A549 (cell line): ENCODE results near the gene ARHGAP44. TPM values are rescaled to one million over a fixed set of nuclear protein-coding genes. Genes with fewer than 3 reads are reported as not detected.

Experiments used
- ATAC-seq, 2 experiments: fragments of 200-7000 bp in 1 of 2; fragments of >200 bp in 1 of 2; cut with Nextera tagmentation in 1 of 2; cut with Tn5 transposase in 1 of 2; 3 replicates each; pipeline versions ENCODE4 v1.8.0 to v1.9.1; 2018 to 2020; ENCODE audit warnings: mild to moderate bottlenecking in 1 of 2, moderate library complexity in 1 of 2
- CTCF ChIA-PET: fragments of 300-600 bp; sonication (Branson Sonifier 250); formaldehyde crosslinking; extraction: SDS; loops from one replicate; lab custom pipeline; 2021; ENCODE audit warnings: antibody characterized with exemption, inconsistent platforms; lab: Yijun Ruan, JAX
- POLR2A ChIA-PET: fragments of 350-600 bp; formaldehyde crosslinking; extraction: SDS; loops from one replicate; lab custom pipeline; 2021; ENCODE audit warnings: antibody characterized with exemption, inconsistent platforms; lab: Yijun Ruan, JAX
- DNase-seq, 2 experiments: peaks; one replicate each; pipeline versions ENCODE4 v3.0.0 to v3.0.0-alpha.2; 2011 to 2016; ENCODE audit warnings: low read depth in 1 of 2, low spot score in 1 of 2
- FAIRE-seq: peaks from 2 replicates; lab custom pipeline; 2011; peaks lifted over from hg19 to GRCh38; lab: Jason Lieb, UNC
- H3K27ac ChIP-seq, 2 experiments: fragments of >200 bp; sonication (Bioruptor Twin); formaldehyde crosslinking; 3 replicates each; pipeline ENCODE4 v1.5.1; 2016 to 2017
- H3K4me1 ChIP-seq: fragments of >200 bp; sonication (Bioruptor Twin); formaldehyde crosslinking; 3 replicates; pipeline ENCODE4 v1.6.1; 2016
- H3K4me2 ChIP-seq: fragments of >200 bp; sonication (Bioruptor Twin); formaldehyde crosslinking; 3 replicates; pipeline ENCODE4 v1.6.1; 2016
- H3K4me3 ChIP-seq: fragments of >200 bp; sonication (Bioruptor Twin); formaldehyde crosslinking; 3 replicates; pipeline ENCODE4 v1.5.1; 2016
- H3K9me3 ChIP-seq: fragments of >200 bp; sonication (Bioruptor Twin); formaldehyde crosslinking; 3 replicates; pipeline ENCODE4 v1.6.1; 2016
- CBX8 ChIP-seq: fragments of 200-600 bp; sonication (generic); IDR thresholded peaks from 2 replicates; pipeline ENCODE4 v1.6.1; 2016
- GATA3 ChIP-seq: IDR thresholded peaks from 2 replicates; pipeline ENCODE4 v1.6.1; 2012; ENCODE audit warnings: borderline replicate concordance
- HOXB13 ChIP-seq: fragments of 250-450 bp; sonication (Bioruptor Pico); IDR thresholded peaks from 2 replicates; pipeline ENCODE4 v1.5.0; 2020; ENCODE audit warnings: low read depth, mild to moderate bottlenecking, moderate library complexity
- MAZ ChIP-seq: fragments of 150-350 bp; IDR thresholded peaks from 2 replicates; pipeline ENCODE4 v1.6.1; 2014; ENCODE audit warnings: antibody characterized with exemption, low read depth, low read length, borderline replicate concordance
- NFE2L2 ChIP-seq: fragments of 150-350 bp; conservative IDR thresholded peaks from 2 replicates; pipeline ENCODE4 v1.6.1; 2014; ENCODE audit warnings: low read length
- NR3C1 ChIP-seq: fragments of >200 bp; sonication (Bioruptor Twin); formaldehyde crosslinking; IDR thresholded peaks from 3 replicates; pipeline ENCODE4 v1.6.1; 2017
- POLR2AphosphoS2 ChIP-seq: conservative IDR thresholded peaks from 2 replicates; pipeline ENCODE4 v1.6.1; 2012; ENCODE audit warnings: low read length, improper control_type of control experiment, inconsistent platforms
- RAD21 ChIP-seq, 2 experiments: fragments of >200 bp in 1 of 2; sonication (Bioruptor Twin) in 1 of 2; formaldehyde crosslinking in 1 of 2; IDR thresholded peaks in 1 of 2; conservative IDR thresholded peaks in 1 of 2; 2 replicates in 1 of 2; 3 replicates in 1 of 2; pipeline ENCODE4 v1.6.1; 2012 to 2018; ENCODE audit warnings: inconsistent platforms in 1 of 2
- SMC3 ChIP-seq: fragments of >200 bp; sonication (Bioruptor Twin); formaldehyde crosslinking; IDR thresholded peaks from 3 replicates; pipeline ENCODE4 v1.6.1; 2018; ENCODE audit warnings: inconsistent platforms
- SREBF2 ChIP-seq: fragments of 450-650 bp; IDR thresholded peaks from 2 replicates; pipeline ENCODE4 v1.6.1; 2014; ENCODE audit warnings: mild to moderate bottlenecking, moderate library complexity
- TFCP2L1 ChIP-seq: fragments of 250-450 bp; sonication (Bioruptor Pico); IDR thresholded peaks from 2 replicates; pipeline ENCODE4 v1.5.0; 2021; ENCODE audit warnings: mild to moderate bottlenecking
- ZC3H11A ChIP-seq: fragments of 450-650 bp; IDR thresholded peaks from 2 replicates; pipeline ENCODE4 v1.6.1; 2014; ENCODE audit warnings: antibody characterized with exemption, mild to moderate bottlenecking
- ZSCAN20 ChIP-seq: fragments of 250-450 bp; sonication (Bioruptor Pico); IDR thresholded peaks from 2 replicates; pipeline ENCODE4 v1.8.0; 2022; ENCODE audit warnings: mild to moderate bottlenecking, moderate library complexity
- WGBS: methylation state at CpG from one replicate; pipeline ENCODE4 v1.1.6; 2017; ENCODE audit errors: missing lambda C conversion rate; 5-methylcytosine and 5-hydroxymethylcytosine counted together
- polyA plus RNA-seq, 4 experiments: library from polyadenylated mRNA; depleted of rRNA in 3 of 4; stranded (reverse); fragments of >200 nt; fragmentation: RNase III in 1 of 4; extraction: RNeasy Plus Mini Kit Qiagen cat#74134 plus additional on column Dnase treatment in 1 of 4; gene quantifications; 2 replicates in 3 of 4; 3 replicates in 1 of 4; pipeline ENCODE4 v1.2.3, GENCODE V29; 2011 to 2017
- TF ChIP-seq, protein P1 (sequence below): fragments of >200 bp; sonication (Bioruptor Twin); formaldehyde crosslinking; IDR thresholded peaks from 3 replicates; pipeline ENCODE4 v1.5.1; 2016
- TF ChIP-seq, protein P2 (sequence below): fragments of >200 bp; sonication (Bioruptor Twin); formaldehyde crosslinking; IDR thresholded peaks from 2 replicates; pipeline ENCODE4 v1.6.1; 2016
- TF ChIP-seq, protein P3 (sequence below): fragments of >200 bp; sonication (Bioruptor Twin); formaldehyde crosslinking; IDR thresholded peaks from 3 replicates; pipeline ENCODE4 v1.6.1; 2016
- TF ChIP-seq, protein P4 (sequence below): fragments of 250-450 bp; sonication (Bioruptor Pico); IDR thresholded peaks from 2 replicates; pipeline ENCODE4 v1.5.0; 2020; ENCODE audit warnings: low read depth, mild to moderate bottlenecking, moderate library complexity
- TF ChIP-seq, protein P5 (sequence below): fragments of 200-600 bp; sonication (generic); IDR thresholded peaks from 2 replicates; pipeline ENCODE4 v1.6.1; 2016; ENCODE audit warnings: antibody characterized with exemption, mild to moderate bottlenecking, moderate library complexity
- TF ChIP-seq, protein P6 (sequence below): fragments of 250-450 bp; sonication (Bioruptor Pico); IDR thresholded peaks from 2 replicates; pipeline ENCODE4 v1.5.0; 2021; ENCODE audit warnings: mild to moderate bottlenecking, moderate library complexity, borderline replicate concordance

ARHGAP44 gene
- polyA plus RNA-seq, 2 of the 4 experiments (the other 2 are of a cell fraction), result 4.1 to 4.2 TPM

DNA sequence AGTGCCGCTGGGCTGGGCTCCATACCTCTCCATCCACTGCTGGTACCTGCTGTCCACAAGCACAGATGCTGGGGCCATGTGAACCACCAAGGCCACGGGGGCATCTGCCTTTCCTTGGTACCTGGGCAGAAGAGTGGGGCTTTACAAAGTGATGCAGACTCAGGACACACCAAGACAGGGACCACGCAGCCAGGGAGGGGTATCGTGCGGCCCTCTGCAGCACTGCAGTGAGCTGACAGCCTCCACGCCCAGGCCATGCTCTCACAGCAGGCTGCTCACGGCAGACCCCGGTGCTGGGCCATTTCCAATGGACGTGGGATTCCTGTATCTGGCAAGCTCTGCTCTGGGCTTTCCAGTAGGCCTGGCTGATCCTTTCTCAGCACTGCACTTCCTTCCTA, 214.2 kb downstream of the ARHGAP44 start:
- Histone ChIP-seq H3K4me2 (no peak overlapping the region), H3K4me1 (no peaks in the 10 kb centered on the region), H3K9me3 (no peaks in the 10 kb centered on the region), H3K4me3 (no peak overlapping the region), H3K27ac (no peak overlapping the region)
- TF ChIP-seq, protein P1, sequence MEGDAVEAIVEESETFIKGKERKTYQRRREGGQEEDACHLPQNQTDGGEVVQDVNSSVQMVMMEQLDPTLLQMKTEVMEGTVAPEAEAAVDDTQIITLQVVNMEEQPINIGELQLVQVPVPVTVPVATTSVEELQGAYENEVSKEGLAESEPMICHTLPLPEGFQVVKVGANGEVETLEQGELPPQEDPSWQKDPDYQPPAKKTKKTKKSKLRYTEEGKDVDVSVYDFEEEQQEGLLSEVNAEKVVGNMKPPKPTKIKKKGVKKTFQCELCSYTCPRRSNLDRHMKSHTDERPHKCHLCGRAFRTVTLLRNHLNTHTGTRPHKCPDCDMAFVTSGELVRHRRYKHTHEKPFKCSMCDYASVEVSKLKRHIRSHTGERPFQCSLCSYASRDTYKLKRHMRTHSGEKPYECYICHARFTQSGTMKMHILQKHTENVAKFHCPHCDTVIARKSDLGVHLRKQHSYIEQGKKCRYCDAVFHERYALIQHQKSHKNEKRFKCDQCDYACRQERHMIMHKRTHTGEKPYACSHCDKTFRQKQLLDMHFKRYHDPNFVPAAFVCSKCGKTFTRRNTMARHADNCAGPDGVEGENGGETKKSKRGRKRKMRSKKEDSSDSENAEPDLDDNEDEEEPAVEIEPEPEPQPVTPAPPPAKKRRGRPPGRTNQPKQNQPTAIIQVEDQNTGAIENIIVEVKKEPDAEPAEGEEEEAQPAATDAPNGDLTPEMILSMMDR, result no peak; the same call in 2 of the 3 replicates
- TF ChIP-seq NFE2L2, result no peak
- DNase-seq (no peak), ATAC-seq (peak; percentile 54 to 75; a peak in 5 of 6 replicates), FAIRE-seq (no peak)
- POLR2A ChIA-PET, result interaction anchor here (3.3 kb wide), 1 partner anchor 14 kb away, joined by 11 read pairs; the partner anchor contains the start of gene ELAC2
- CTCF ChIA-PET, result interaction anchor here (0.5 to 6.9 kb wide), 30 partner anchors 7 to 1298 kb away, joined by 3 to 79 read pairs (median 6); partner anchors contain the start of genes ARHGAP44, ELAC2, HS3ST3B1 and MYOCD
- 70% methylated on average over 9 of the region's 9 CpGs for WGBS

DNA sequence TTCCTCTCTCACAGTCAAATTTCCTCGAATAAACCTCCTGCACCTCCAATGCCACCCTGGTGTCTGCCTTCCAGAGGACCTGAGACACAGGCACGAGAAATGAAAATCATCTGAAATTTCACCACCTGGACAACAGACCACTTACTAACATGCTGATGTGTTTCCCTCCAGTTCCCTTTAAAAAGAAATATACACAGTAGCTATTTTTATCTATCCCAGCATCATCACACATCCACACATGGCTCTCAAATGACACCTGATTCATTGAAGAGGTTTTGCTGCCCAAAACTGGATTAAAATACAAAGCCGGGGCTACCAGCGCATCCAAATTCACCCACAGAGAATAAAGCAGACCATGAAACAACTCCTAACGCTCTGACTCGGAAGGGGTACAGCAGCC, 214.6 kb downstream of the ARHGAP44 start:
- Histone ChIP-seq H3K27ac (no peak overlapping the region), H3K4me3 (no peak overlapping the region), H3K4me1 (no peaks in the 10 kb centered on the region), H3K4me2 (no peak overlapping the region), H3K9me3 (no peaks in the 10 kb centered on the region)
- ATAC-seq (no peak), FAIRE-seq (no peak), DNase-seq (no peak)
- WGBS, result 85% methylated on average over 6 of the region's 6 CpGs
- TF ChIP-seq ZSCAN20 (CRISPR knock-in tag) (no peak), NFE2L2 (no peak), MAZ (no peak), GATA3 (no peak), SMC3 (no peak), RAD21 (conservative IDR thresholded peaks at IDR 0.05 in 1 of 2, IDR thresholded peaks at IDR 0.05 in 1 of 2) (no peak), CBX8 (no peak), ZC3H11A (no peak), NR3C1 (no peak), SREBF2 (no peak), HOXB13 (CRISPR knock-in tag) (no peak), POLR2AphosphoS2 (no peak), TFCP2L1 (CRISPR knock-in tag) (no peak)
- TF ChIP-seq, protein P2, sequence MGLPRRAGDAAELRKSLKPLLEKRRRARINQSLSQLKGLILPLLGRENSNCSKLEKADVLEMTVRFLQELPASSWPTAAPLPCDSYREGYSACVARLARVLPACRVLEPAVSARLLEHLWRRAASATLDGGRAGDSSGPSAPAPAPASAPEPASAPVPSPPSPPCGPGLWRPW, result no peak
- TF ChIP-seq, protein P3, sequence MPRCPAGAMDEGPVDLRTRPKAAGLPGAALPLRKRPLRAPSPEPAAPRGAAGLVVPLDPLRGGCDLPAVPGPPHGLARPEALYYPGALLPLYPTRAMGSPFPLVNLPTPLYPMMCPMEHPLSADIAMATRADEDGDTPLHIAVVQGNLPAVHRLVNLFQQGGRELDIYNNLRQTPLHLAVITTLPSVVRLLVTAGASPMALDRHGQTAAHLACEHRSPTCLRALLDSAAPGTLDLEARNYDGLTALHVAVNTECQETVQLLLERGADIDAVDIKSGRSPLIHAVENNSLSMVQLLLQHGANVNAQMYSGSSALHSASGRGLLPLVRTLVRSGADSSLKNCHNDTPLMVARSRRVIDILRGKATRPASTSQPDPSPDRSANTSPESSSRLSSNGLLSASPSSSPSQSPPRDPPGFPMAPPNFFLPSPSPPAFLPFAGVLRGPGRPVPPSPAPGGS, result no peak
- TF ChIP-seq, protein P4, sequence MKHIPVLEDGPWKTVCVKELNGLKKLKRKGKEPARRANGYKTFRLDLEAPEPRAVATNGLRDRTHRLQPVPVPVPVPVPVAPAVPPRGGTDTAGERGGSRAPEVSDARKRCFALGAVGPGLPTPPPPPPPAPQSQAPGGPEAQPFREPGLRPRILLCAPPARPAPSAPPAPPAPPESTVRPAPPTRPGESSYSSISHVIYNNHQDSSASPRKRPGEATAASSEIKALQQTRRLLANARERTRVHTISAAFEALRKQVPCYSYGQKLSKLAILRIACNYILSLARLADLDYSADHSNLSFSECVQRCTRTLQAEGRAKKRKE (CRISPR knock-in tag), result no peak
- TF ChIP-seq, protein P5, sequence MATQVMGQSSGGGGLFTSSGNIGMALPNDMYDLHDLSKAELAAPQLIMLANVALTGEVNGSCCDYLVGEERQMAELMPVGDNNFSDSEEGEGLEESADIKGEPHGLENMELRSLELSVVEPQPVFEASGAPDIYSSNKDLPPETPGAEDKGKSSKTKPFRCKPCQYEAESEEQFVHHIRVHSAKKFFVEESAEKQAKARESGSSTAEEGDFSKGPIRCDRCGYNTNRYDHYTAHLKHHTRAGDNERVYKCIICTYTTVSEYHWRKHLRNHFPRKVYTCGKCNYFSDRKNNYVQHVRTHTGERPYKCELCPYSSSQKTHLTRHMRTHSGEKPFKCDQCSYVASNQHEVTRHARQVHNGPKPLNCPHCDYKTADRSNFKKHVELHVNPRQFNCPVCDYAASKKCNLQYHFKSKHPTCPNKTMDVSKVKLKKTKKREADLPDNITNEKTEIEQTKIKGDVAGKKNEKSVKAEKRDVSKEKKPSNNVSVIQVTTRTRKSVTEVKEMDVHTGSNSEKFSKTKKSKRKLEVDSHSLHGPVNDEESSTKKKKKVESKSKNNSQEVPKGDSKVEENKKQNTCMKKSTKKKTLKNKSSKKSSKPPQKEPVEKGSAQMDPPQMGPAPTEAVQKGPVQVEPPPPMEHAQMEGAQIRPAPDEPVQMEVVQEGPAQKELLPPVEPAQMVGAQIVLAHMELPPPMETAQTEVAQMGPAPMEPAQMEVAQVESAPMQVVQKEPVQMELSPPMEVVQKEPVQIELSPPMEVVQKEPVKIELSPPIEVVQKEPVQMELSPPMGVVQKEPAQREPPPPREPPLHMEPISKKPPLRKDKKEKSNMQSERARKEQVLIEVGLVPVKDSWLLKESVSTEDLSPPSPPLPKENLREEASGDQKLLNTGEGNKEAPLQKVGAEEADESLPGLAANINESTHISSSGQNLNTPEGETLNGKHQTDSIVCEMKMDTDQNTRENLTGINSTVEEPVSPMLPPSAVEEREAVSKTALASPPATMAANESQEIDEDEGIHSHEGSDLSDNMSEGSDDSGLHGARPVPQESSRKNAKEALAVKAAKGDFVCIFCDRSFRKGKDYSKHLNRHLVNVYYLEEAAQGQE, result no peak
- TF ChIP-seq, protein P1, result no peak
- TF ChIP-seq, protein P6, sequence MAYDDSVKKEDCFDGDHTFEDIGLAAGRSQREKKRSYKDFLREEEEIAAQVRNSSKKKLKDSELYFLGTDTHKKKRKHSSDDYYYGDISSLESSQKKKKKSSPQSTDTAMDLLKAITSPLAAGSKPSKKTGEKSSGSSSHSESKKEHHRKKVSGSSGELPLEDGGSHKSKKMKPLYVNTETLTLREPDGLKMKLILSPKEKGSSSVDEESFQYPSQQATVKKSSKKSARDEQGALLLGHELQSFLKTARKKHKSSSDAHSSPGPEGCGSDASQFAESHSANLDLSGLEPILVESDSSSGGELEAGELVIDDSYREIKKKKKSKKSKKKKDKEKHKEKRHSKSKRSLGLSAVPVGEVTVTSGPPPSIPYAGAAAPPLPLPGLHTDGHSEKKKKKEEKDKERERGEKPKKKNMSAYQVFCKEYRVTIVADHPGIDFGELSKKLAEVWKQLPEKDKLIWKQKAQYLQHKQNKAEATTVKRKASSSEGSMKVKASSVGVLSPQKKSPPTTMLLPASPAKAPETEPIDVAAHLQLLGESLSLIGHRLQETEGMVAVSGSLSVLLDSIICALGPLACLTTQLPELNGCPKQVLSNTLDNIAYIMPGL, result no peak
- ChIA-PET POLR2A (interaction anchor here (3.3 kb wide), 1 partner anchor 14 kb away, joined by 11 read pairs; the partner anchor contains the start of gene ELAC2), CTCF (interaction anchor here (0.6 to 6.9 kb wide), 22 partner anchors 8 to 903 kb away, joined by 3 to 79 read pairs (median 6); partner anchors contain the start of genes ARHGAP44, ELAC2 and MYOCD)
